Hematopoietic multipotent progenitor cell treated with erythropoietin and hydrocortisone succinate and interleukin-3 and kit ligand, for 8 days (in vitro differentiated cells): ENCODE data around the gene OSBP2.
A peak's percentile ranks its signal among the peaks of the same experiment; 100 is the strongest.

Experiments
- DNase-seq: peaks from one replicate; pipeline ENCODE4 v3.0.0-alpha.2; 2015

The OSBP2 gene

GRCh38 chr22:30871391-30872284 is 177.0 kb downstream of the OSBP2 start:
- no peak for DNase-seq

GRCh38 chr22:30872285-30873041 is 177.8 kb downstream of the OSBP2 start:
- peak; percentile 68 for DNase-seq

- no peak for DNase-seq
These were observed 178.5 kb downstream of the OSBP2 start for GRCh38 chr22:30873086-30873650.

GRCh38 chr22:30873661-30874060 is 179.0 kb downstream of the OSBP2 start:
- DNase-seq: no peak

DNA sequence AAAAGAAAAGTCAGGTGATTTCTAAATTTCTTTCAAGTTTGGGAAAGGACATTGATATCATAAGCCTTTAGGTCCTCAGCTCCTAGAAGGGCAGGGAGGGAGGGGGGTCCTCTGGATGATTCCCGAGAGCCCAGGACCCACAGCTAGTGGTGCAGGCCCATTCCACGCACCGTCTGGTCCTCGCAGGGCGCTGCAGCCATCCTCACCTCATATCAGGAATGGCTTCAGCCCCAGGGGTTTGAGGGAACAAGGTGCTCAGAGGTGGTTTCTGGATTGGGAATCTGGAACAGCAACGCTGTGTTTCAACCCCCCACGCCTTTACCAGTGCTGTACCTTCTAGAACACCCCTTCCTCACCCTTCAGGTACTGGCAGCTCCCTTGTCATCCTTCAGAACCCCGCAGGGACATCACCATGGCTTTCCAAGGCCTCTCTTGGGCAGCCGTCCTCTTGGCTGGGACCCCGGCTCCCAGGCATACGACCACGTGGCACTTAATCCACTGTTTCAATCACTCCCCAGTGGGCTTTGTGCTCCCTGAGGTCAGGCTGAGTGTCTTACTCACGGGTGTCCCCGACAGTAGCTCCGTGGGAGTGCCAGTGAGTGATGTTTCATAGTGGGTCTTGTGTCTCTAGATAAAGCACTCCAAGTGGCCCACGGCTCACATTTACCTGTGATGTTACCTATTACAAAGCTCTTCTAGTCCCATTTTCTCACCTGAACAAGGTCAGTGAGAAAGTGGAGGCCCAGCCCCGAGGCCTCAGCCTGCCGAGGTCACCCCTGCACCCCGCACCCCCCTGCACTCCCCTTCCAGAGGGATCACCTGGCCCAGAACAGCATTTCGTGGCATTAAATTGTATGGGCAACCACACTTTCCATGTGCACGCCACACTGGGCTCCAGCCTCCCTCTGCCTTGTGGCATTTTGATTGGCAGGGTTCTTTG is 180.0 kb downstream of the OSBP2 start:
- no peak for DNase-seq

DNA sequence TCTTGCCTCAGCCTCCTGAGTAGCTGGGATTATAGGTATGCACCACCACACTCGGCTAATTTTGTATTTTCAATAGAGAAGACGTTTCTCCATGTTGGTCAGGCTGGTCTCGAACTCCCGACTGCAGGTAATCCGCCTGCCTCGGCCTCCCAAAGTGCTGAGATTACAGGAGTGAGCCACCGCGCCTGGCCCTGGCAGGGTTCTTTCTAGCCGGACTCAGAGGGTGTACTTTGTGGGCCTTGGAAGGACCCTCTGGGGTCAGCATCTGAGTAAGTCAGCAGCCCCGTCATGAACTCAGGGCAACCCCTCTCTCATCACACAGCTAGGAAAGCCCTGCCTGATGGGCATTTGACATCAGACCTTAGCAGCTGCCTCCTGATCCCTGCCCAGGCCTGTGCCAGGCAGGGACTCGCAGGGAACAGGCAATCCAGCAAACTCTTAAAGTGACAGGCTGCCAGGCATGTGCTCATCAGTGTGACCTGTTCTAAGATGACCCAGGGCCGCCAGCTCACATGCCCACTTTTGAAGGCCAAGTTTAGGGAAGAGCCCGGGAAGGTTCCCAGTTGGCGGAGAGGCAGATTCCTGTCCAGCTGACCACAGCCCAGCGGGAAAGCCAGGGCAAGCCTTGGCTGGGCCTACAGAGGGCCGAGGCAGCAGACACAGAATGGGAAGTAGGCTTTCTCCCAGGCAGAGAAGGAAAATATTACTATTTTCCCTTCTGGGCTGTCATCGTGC is 181.0 kb downstream of the OSBP2 start:
- DNase-seq: no peak

DNA sequence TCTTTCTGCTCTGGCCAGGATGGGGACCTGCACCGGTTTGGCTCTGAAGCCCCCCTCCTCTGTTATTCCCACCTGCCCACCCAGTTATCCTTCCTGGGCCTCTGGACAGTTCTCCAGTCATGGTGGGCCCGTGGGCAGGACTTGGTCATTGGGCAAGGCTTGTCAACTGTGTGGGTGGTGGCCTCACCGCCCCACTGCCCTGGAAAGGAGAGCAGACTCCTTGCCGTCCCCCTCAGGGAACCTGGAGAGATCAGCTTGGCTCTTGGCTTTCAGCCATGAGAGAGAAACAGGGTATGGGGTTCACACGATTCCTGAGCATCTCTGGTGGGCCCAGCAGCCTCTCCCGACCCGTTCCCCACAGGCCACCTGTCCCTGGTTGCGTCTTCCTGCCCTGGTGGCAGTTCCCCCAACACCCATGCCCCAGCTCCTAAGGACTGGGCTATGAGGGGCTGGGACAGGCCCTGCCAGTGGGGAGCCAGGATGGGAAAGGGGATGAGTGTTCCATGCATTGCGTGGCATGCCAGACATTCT is 181.6 kb downstream of the OSBP2 start:
- DNase-seq: no peak

DNA sequence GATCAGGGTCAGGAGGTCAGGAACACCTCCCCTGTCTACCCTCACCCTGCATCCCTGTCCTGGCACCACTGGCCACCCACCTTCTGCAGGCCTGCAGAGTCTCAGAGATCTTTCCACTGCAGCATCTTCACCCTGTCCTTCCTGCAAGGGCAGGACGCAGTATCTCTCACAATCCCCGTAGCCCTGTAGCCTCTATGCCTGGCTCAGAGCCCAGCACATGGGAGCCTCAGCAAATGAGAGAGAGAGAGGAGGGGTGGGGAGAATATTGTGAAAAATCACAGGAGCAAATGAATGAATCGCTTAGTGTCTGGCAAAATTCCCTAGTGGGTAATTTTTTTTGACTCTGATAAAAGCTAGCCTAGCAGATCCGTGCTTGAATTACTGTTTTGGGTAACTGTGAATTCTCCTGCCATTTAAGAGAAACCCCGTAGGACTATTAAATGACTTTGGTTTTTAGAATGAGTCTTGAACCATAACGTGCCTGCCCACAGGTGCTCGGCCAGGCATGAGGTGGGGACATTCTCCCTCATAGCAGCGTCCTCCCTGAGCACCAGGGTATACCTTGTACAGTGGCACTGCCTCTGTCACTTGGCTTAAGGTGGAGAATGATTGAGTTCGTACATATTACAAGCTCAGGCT is 182.4 kb downstream of the OSBP2 start:
- peak; percentile 84 for DNase-seq

DNA sequence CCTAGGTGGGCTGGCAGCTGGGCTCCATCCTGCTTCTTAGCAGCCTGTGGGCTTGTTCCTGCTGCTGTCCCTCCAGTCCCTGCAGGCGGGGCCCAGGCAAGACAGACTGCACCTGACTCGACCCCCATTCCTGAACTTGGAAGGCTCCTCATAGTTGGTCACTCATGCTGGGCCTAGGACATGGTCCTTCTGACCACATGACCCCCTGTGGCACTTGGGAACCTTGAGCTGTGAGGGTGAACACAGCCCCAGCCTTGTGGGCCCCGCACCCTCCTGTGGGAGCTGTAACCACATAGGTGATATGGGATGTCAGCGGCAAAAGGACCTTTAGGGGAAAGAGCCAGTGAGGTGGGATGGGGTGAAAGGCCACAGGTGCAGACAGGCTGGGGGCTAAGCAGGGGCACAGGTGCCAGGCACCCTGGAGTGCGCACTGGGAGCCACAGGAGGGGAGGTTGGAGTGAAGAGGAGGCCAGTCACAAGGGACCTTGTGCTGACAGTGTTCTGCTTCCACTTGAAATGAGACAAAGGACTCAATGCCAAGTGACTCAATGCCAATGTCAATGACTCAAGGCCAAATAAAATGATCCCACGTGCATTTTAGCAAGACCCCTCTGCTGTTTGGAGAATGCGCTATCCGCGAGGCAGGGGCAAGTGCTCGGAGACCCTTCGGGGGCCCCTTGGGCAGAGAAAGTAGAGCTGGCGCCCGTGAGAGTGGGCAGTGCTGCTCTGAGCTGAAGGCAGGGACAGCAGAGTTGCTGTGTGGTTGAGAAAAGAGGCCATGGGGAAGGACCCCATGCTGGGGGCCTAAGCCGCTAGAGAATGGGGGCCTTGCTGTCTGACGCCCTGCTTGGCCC is 183.2 kb downstream of the OSBP2 start:
- DNase-seq: no peak

GRCh38 chr22:30878516-30879414 is 184.1 kb downstream of the OSBP2 start:
- DNase-seq: no peak

- no peak for DNase-seq
These were observed 184.7 kb downstream of the OSBP2 start for GRCh38 chr22:30879415-30879797.

DNA sequence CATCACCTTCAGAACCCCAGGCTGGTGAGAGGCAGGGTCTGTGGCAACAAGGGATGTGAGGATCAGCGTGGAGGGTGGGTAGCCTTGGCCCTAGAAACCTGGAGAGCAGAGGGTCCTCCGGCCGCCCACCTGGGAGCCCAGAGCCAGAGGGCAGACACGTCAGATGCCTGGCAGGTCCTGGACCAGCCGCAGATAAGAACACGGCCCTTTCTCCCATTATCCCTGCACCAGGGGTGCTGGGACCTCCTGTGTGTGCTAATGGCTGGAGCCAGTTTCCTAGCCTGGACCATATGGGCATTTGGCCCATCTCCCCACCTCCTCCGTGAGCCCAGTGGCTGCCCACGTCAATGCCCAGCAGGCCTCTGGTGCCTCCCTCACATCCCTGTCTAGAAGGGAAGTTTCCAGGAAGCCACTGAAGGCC is 185.5 kb downstream of the OSBP2 start:
- DNase-seq: no peak

DNA sequence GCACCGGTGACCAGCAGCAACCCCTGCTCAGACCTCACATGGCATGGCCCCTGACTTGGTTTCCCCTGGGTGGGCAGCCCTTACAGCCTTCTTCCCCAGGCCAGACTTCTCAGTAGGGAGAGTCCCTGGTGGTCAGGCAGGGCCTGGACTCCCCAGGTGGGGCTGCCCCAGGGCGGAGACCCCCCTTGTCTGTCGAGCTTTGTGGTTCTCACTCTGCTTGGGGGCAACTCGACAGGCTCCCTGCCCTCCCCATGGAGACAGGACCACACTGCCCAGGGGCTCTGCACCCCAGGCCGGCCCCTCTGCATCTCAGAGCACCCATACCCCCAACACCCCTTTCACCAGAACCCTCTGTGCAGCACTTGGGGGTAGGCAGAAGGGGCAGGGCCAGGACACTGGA is 186.2 kb downstream of the OSBP2 start:
- no peak for DNase-seq

DNA sequence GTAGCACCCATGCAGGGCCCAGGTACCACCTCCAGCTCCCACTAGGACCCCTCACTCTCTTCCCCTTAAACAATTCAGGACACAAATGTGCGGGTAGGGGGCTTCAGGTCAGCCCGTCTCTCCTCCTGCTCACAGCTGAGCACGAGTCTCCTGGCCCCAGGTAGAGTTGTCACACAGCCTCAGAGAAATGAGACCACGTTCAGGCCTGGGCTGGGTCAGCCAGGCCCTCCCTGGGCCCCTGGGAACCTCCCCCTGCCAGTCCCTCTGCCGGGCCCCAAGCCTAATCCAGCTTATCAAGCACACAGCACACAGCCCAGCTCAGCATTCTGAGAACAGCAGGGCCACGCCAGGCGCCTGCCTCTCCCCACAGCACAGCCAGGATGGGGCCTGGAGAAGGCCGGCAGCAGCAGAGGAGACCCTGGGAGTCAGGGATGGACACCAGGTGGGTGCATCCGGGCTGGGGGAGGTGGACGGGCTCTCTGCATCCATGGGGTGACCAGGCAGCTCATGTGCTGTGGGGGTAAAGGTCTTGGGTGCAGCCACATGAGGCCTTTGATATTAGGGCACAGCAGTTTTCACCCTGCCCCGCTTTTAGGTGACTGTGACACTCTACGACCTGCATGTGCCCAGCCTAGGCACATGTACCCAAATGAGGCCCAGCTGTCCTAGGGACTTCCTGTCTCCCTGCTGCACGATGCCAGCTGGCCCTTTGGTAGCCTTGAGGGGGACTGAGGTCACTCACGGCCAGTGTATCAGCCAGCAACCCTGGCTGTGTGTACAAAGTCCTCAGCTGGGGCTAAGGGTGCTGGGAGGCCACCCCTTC is 186.9 kb downstream of the OSBP2 start:
- peak; percentile 96 for DNase-seq

- DNase-seq: peak; percentile 50
These were observed 187.6 kb downstream of the OSBP2 start for GRCh38 chr22:30882184-30882717.

DNA sequence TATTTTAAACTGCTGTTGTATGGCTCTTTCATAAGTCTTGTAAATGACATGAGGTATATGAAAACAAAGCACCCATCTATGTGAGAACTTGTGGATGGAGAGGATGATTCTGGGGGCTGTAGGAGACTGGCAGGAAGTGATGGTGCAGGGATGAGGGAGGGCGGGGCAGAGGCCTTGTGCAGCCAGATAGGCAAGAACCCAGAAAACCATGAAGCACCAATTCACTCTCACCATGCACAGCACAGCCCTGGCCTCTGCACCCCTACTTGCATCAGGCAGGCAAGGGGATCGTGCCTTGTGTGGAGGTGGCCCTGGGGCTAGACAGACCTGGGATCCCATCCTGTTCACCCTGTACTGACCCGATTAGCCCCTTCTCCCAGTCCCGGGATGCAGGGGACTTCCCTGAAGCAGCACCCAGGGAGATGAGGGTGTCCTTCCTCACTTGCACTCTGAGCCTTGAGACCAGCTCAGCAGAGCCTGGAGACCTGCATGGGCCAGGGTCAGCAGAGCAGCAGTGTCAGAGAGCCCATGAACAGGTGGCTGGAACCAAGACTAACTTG is 188.4 kb downstream of the OSBP2 start:
- peak; percentile 84 for DNase-seq

- DNase-seq: no peak
These were observed 189.0 kb downstream of the OSBP2 start for GRCh38 chr22:30883586-30884145.
